Measurements from ENCODE around the gene NBPF9.
"Not testable (repeated sequence)": the region's sequence is repeated elsewhere in the genome, so short reads cannot be mapped to it uniquely, and the experiment has no call there.

DNA sequence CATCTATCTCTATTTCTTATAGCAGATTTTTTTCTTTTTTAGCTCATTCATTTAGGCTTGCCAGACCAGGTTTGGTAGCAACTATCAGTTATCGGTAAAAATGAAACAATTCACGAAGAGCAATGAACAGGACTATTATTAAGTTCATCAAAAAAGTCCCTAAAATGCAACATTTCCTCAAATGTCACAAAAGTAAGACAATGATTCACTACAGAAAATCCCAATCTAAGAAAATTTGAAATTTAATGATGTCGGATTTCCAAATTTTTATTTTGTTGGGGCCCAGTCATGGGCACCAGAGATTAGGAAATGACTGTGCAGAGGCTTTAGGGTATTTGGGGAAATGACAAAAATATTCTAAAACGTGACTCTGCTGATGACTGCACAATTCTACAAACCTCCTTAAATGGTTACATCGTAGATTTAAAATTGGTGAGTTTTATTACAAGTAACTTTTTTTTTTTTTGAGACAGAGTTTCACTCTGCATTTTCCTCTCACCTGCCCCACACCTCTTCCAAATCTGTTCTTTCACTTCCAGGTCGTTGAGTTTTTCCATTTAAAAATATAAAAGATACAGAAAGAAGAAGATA lies 23.3 kb upstream of the NBPF9 start:
- TF ChIP-seq EZH2 (IDR thresholded peaks at IDR 0.05); POLR2AphosphoS5 (IDR thresholded peaks at IDR 0.05; ENCODE audit: borderline replicate concordance, low read depth, low read length): not testable (repeated sequence)
